Measurements from ENCODE around the gene BOLA2.
"Not testable (repeated sequence)": the region's sequence is repeated elsewhere in the genome, so short reads cannot be mapped to it uniquely, and the experiment has no call there.

The BOLA2 gene

DNA sequence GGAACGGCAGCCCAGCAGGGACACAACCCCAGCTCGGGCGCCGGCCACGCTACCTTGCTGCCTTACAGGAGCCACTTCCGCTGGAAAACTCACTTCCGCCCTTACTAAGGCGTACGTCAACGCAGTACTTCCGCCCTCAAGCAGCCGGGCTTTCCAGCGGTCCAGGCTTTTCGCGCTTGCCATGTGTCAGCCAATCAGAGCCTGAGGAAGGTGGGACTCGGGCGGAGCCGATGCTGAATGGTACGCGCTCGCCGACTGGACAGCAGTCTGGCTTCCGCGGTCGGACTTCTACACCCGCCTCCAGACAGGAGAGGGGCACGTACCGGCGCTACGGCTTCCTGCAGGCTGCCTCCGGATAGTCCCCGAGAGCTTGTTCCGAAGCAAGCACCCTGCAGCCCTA is at the start of gene BOLA2, which contains the start of gene SLX1B:
TSS of gene BOLA2 (minus strand) at position 83 of the 400 bp plus-strand sequence. CDS start 98 bp downstream, outside the sequence.
TSS of gene SLX1B (plus strand) at position 265 of the 400 bp plus-strand sequence.
- not testable (repeated sequence) for DNase-seq

DNA sequence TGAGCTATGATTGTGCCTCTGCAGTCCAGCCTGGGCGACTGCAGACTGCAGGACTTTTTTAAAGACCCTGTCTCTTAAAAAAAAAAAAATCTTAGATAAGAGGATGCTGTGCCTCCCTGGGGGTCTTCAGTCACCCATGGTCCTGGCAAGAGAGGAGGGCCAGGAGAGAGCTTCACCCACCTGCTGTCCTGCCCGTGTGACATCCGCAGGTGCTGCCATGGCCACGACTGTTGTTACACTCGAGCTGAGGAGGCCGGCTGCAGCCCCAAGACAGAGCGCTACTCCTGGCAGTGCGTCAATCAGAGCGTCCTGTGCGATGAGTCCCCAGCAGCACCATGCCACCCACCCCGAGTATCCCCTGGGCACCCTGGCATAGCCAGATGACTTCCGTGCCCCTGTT is 28.1 kb upstream of the BOLA2 start:
- DNase-seq = not testable (repeated sequence)

DNA sequence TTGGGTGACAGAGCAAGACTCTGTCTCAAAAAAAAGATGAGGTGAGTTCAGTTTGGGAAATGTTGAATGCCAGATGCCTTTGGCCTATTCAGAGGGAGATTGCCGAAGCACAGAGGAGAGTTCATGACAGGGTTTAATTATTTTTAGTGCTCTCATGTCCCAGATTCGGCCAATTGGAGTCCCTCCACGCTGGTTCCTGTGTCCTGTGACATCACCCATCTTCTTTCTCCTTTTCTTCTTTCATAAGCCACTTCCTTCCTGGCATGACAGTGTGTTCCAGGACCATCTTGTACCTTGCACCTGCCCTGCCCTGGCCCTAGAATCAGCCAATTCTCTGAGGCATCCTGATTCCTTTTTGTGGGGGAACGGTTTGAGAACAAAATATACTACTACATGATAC is 17.9 kb upstream of the BOLA2 start:
- not testable (repeated sequence) for DNase-seq

GRCh38 chr16:29469660-29470059 is 15.5 kb upstream of the BOLA2 start:
- peak; percentile 38 for DNase-seq

- DNase-seq = not testable (repeated sequence)
These were observed 13.7 kb upstream of the BOLA2 start for GRCh38 chr16:29467654-29468366.

GRCh38 chr16:29466904-29467303 is 12.8 kb upstream of the BOLA2 start:
- DNase-seq = not testable (repeated sequence)

- not testable (repeated sequence) for DNase-seq
These were observed 12.1 kb upstream of the BOLA2 start for GRCh38 chr16:29465985-29466824.

DNA sequence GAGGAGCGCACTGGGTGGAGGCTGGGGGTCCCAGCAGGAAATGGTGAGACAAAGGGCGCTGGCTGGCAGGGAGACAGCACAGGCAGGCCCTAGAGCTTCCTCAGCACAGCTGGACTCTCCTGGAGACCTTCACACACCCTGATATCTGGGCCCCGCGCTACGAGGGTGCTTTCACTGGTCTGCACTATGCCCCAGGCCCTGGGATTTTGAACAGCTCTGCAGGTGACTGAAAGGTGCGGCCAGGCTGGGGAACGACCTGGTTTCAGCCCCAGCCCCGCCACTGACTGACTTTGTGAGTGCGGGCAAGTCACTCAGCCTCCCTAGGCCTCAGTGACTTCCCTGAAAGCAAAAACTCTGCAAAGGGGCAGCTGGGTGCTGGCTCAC is 6.5 kb upstream of the BOLA2 start:
- DNase-seq = not testable (repeated sequence)

- not testable (repeated sequence) for DNase-seq
These were observed 5.8 kb upstream of the BOLA2 start, which contains the start of gene SULT1A4 for GRCh38 chr16:29459706-29460646. Gene SULT1A4, plus strand, starts transcription at chr16:29459913. Its CDS starts 1,473 bp downstream, at chr16:29461386.

GRCh38 chr16:29457660-29458059 is 3.5 kb upstream of the BOLA2 start:
- DNase-seq = not testable (repeated sequence)

- not testable (repeated sequence) for DNase-seq
These were observed 677 bp upstream of the BOLA2 start for GRCh38 chr16:29454828-29455227.

DNA sequence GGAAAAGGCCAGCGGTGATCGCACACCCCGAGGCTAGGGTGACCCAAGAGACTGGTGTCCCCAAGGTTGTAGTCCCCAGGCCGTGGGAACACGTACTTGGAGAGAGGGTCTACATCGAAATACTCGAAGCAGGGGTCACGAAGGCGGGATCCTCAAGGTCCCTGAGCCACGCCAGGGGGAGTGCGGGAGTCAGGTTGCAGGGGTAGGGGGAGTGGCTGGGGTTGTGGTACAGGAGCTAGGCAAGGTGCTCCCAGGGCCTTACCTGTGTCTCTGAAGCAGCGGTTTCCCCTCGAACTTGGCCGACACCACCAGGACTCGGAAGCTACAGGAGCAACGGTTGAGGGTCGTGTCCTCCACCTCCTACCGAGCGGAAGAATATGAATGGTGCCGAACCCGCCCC is 397 bp downstream of the BOLA2 start:
- not testable (repeated sequence) for DNase-seq

DNA sequence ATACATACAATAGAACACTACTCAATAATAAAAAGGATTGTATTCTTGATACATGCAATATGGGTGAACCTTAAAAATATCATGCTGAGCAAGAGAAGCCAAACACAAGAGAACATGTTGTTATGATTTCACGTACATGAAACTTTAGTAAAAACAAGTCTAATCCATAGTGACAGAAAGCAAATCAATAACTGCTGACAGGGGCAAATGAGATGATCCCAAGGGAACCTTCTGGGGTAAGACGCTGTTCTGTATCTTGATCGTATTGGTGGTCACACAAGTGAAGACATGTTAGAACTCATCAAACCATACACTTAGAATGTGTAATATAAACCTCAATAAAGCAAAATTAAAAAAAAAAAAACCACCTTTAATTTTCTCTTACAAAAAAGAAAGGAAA is 28.8 kb downstream of the BOLA2 start:
- DNase-seq = not testable (repeated sequence)

GRCh38 chr16:29423587-29423986 is 30.6 kb downstream of the BOLA2 start:
- not testable (repeated sequence) for DNase-seq

GRCh38 chr16:29405249-29405648 is 48.9 kb downstream of the BOLA2 start:
- DNase-seq = not testable (repeated sequence)

Data from CD4-positive, alpha-beta T cell treated with Interleukin-15 for 1 hour (primary cell).